ENCODE measurements around the gene BORCS6.
A peak's percentile ranks its signal among the peaks of the same experiment; 100 is the strongest.

BORCS6 gene

GRCh38 chr17:8192070-8192815 lies 2.3 kb upstream of the BORCS6 start:
- H3K4me3 ChIP-seq (ENCODE audit: low read depth, low read length), result peak overlapping the region; percentile 29
- no peaks in the 10 kb centered on the region for H3K36me3 ChIP-seq (replicated peaks)
- H3K27ac ChIP-seq, result peak overlapping the region; percentile 72
- in situ Hi-C loops (cut with HindIII; ENCODE audit: low pct_ligation_motif_present, low sequenced_read_pairs), result no loop called here
- H3K27me3 ChIP-seq (replicated peaks), result no peaks in the 10 kb centered on the region
- DNase-seq, result peak; percentile 93
- no peak for TF ChIP-seq CTCF (IDR thresholded peaks at IDR 0.05; ENCODE audit: low read depth, low read length, missing control alignments)

- TF ChIP-seq CTCF (IDR thresholded peaks at IDR 0.05; ENCODE audit: low read depth, low read length, missing control alignments), result no peak
- no peak for DNase-seq
- H3K27ac ChIP-seq, result no peak overlapping the region
- in situ Hi-C loops (cut with HindIII; ENCODE audit: low pct_ligation_motif_present, low sequenced_read_pairs), result no loop called here
- H3K36me3 ChIP-seq (replicated peaks), result no peaks in the 10 kb centered on the region
- peak overlapping the region; percentile 33 for H3K4me3 ChIP-seq (ENCODE audit: low read depth, low read length)
- no peaks in the 10 kb centered on the region for H3K27me3 ChIP-seq (replicated peaks)
Observed at GRCh38 chr17:8190506-8190905, 526 bp upstream of the BORCS6 start.

GRCh38 chr17:8189041-8189710 lies 804 bp downstream of the BORCS6 start:
- Histone ChIP-seq H3K27ac (peak overlapping the region; percentile 67), H3K36me3 (replicated peaks) (no peaks in the 10 kb centered on the region), H3K4me3 (ENCODE audit: low read depth, low read length) (peak overlapping the region; percentile 77), H3K27me3 (replicated peaks) (no peaks in the 10 kb centered on the region)
- in situ Hi-C loops (cut with HindIII; ENCODE audit: low pct_ligation_motif_present, low sequenced_read_pairs), result no loop called here
- DNase-seq, result peak; percentile 5
- TF ChIP-seq CTCF (IDR thresholded peaks at IDR 0.05; ENCODE audit: low read depth, low read length, missing control alignments), result no peak

- in situ Hi-C loops (cut with HindIII; ENCODE audit: low pct_ligation_motif_present, low sequenced_read_pairs), result no loop called here
- no peak for DNase-seq
- Histone ChIP-seq H3K36me3 (replicated peaks) (no peaks in the 10 kb centered on the region), H3K27me3 (replicated peaks) (no peaks in the 10 kb centered on the region), H3K4me3 (ENCODE audit: low read depth, low read length) (peak overlapping the region; percentile 77), H3K27ac (peak overlapping the region; percentile 31)
- TF ChIP-seq CTCF (IDR thresholded peaks at IDR 0.05; ENCODE audit: low read depth, low read length, missing control alignments), result no peak
Observed at GRCh38 chr17:8188263-8188839, 1.6 kb downstream of the BORCS6 start.

- Histone ChIP-seq H3K27ac (peak overlapping the region; percentile 46), H3K27me3 (replicated peaks) (no peaks in the 10 kb centered on the region), H3K36me3 (replicated peaks) (no peaks in the 10 kb centered on the region), H3K4me3 (ENCODE audit: low read depth, low read length) (peak overlapping the region; percentile 95)
- peak; percentile 16 for TF ChIP-seq CTCF (IDR thresholded peaks at IDR 0.05; ENCODE audit: low read depth, low read length, missing control alignments)
- DNase-seq, result peak; percentile 98
- in situ Hi-C loops (cut with HindIII; ENCODE audit: low pct_ligation_motif_present, low sequenced_read_pairs), result no loop called here
Observed at GRCh38 chr17:8187517-8188262, 2.3 kb downstream of the BORCS6 start.

Measured in brain microvascular endothelial cell (primary cell).